Hematopoietic multipotent progenitor cell treated with erythropoietin and hydrocortisone succinate and interleukin-3 and kit ligand, for 15 days (in vitro differentiated cells): Measurements from ENCODE around the gene CYB5B.

Experiments used
- DNase-seq: peaks from one replicate; pipeline ENCODE4 v3.0.0-alpha.2; 2015; ENCODE audit warnings: low spot score

The CYB5B gene

GRCh38 chr16:69485816-69486215 lies 61.4 kb downstream of the CYB5B start:
- DNase-seq, result no peak

- DNase-seq, result no peak
Measured at GRCh38 chr16:69486272-69486671, 61.9 kb downstream of the CYB5B start.

GRCh38 chr16:69486724-69487123 lies 62.3 kb downstream of the CYB5B start:
- no peak for DNase-seq

GRCh38 chr16:69490707-69491324 lies 66.4 kb downstream of the CYB5B start:
- no peak for DNase-seq

GRCh38 chr16:69494991-69495392 lies 70.6 kb downstream of the CYB5B start:
- peak; percentile 40 for DNase-seq

- peak; percentile 23 for DNase-seq
Measured at GRCh38 chr16:69495821-69496220, 71.4 kb downstream of the CYB5B start.

- DNase-seq, result no peak
Measured at GRCh38 chr16:69496376-69496775, 72.0 kb downstream of the CYB5B start.

- no peak for DNase-seq
Measured at GRCh38 chr16:69496896-69497295, 72.5 kb downstream of the CYB5B start.

- no peak for DNase-seq
Measured at GRCh38 chr16:69497876-69498596, 73.6 kb downstream of the CYB5B start.

GRCh38 chr16:69498926-69499325 lies 74.5 kb downstream of the CYB5B start:
- DNase-seq, result no peak

- DNase-seq, result no peak
Measured at GRCh38 chr16:69499541-69500230, 75.3 kb downstream of the CYB5B start.

- DNase-seq, result no peak
Measured at GRCh38 chr16:69500496-69500895, 76.1 kb downstream of the CYB5B start.

- no peak for DNase-seq
Measured at GRCh38 chr16:69501956-69502745, 77.7 kb downstream of the CYB5B start.

- DNase-seq, result no peak
Measured at GRCh38 chr16:69503244-69503643, 78.8 kb downstream of the CYB5B start.

- peak; percentile 84 for DNase-seq
Measured at GRCh38 chr16:69508033-69508755, 83.8 kb downstream of the CYB5B start.

- no peak for DNase-seq
Measured at GRCh38 chr16:69509125-69509524, 84.7 kb downstream of the CYB5B start.

- no peak for DNase-seq
Measured at GRCh38 chr16:69511651-69512050, 87.2 kb downstream of the CYB5B start.

GRCh38 chr16:69513180-69513966 lies 89.0 kb downstream of the CYB5B start:
- DNase-seq, result no peak

GRCh38 chr16:69514356-69514755 lies 89.9 kb downstream of the CYB5B start:
- no peak for DNase-seq
